Right lobe of liver (tissue), 6 donors: ENCODE measurements around the gene ZRANB3. TPM values are rescaled to one million over a fixed set of nuclear protein-coding genes. Genes with fewer than 3 reads are reported as not detected.
"Not testable (repeated sequence)": the region's sequence is repeated elsewhere in the genome, so short reads cannot be mapped to it uniquely, and the experiment has no call there.

Experiments
- ATAC-seq, 4 donors: fragments of 200-7000 bp; cut with Tn5 transposase; one replicate each; pipeline ENCODE4 v1.9.1; 2020; ENCODE audit warnings: mild to moderate bottlenecking in 4 of 4, moderate library complexity in 4 of 4
- DNase-seq, 3 donors: peaks; one replicate each; pipeline ENCODE4 v3.0.0-alpha.2; 2020
- H3K27ac ChIP-seq, 3 donors: fragments of 200-600 bp; one replicate each; pipeline ENCODE4 v1.8.0; 2022
- H3K27me3 ChIP-seq, 2 donors: fragments of 200-600 bp; one replicate each; pipeline ENCODE4 v1.8.0; 2022
- H3K36me3 ChIP-seq, 4 donors: fragments of 200-600 bp; sonication (generic) in 1 of 4; one replicate each; pipeline versions ENCODE4 v1.5.1 to v1.8.0; 2017 to 2022; ENCODE audit warnings: control low read depth in 1 of 4
- H3K4me1 ChIP-seq, 4 donors: fragments of 200-600 bp; sonication (generic) in 1 of 4; one replicate each; pipeline versions ENCODE4 v1.5.1 to v1.8.0; 2017 to 2022; ENCODE audit warnings: control low read depth in 1 of 4
- H3K4me3 ChIP-seq, 3 donors: fragments of 200-600 bp; one replicate each; pipeline ENCODE4 v1.8.0; 2022
- H3K9me3 ChIP-seq, 4 donors: fragments of 200-600 bp; sonication (generic) in 1 of 4; one replicate each; pipeline versions ENCODE4 v1.5.1 to v1.8.0; 2017 to 2022; ENCODE audit warnings: control low read depth in 1 of 4
- POLR2A ChIP-seq: fragments of 450-650 bp; IDR thresholded peaks from one replicate; pipeline ENCODE4 v1.6.1; 2017; ENCODE audit warnings: antibody characterized with exemption, mild to moderate bottlenecking
- WGBS: methylation state at CpG from one replicate; pipeline ENCODE4 v1.1.6; 2018; ENCODE audit warnings: low coverage, low lambda C conversion rate; ENCODE audit not compliant: insufficient coverage; ENCODE audit errors: missing lambda C conversion rate; 5-methylcytosine and 5-hydroxymethylcytosine counted together
- intact Hi-C, 2 donors: fragments of 100-400 bp; cut with DNase I; formaldehyde crosslinking; loops; one replicate each; pipeline versions ENCODE4 v1.11.2 to v1.14.1; 2022
- total RNA-seq, 6 experiments: library from RNA; depleted of rRNA in 2 of 6; stranded (reverse); fragments of >200 nt in 2 of 6; fragmentation: NEBNext Ultra II Directional in 3 of 6; extraction: Animal tissue kit (Norgen Biotek cat#: 25700) in 3 of 6; gene quantifications; one replicate each; pipeline versions ENCODE4 v1.1.0 to v1.2.4, GENCODE V29; 2016 to 2023
- TF ChIP-seq, protein P1 (sequence below), 4 donors: fragments of 200-600 bp in 3 of 4; fragments of 450-650 bp in 1 of 4; IDR thresholded peaks; one replicate each; pipeline versions ENCODE4 v1.5.1 to v1.8.0; 2016 to 2022; ENCODE audit warnings: antibody characterized with exemption in 4 of 4, mild to moderate bottlenecking in 2 of 4
- donor health status: DM: no; HTN: yes; CAD: no.
- donor health status: DM: no; HTN: no; CAD: no.
- donor health status: DM: no; HTN: no; CAD: no.
- donor health status: DM: no; HTN: yes; CAD: no.
- donor health status: DM: no; HTN: yes; CAD: no.

The ZRANB3 gene
- total RNA-seq, 6 experiments from 2014 or later = 3.3 to 5.6 (median 4.0) TPM

GRCh38 chr2:135422898-135423297, 108.1 kb downstream of the ZRANB3 start:
- no peak overlapping the region for H3K4me3 ChIP-seq
- ATAC-seq = no peak
- no peak overlapping the region for H3K27ac ChIP-seq
- intact Hi-C loops = no loop called here
- WGBS = 100% methylated on average over 3 of the region's 3 CpGs
- H3K9me3 ChIP-seq = no peaks in the 10 kb centered on the region
- DNase-seq = no peak
- H3K4me1 ChIP-seq = no peaks in the 10 kb centered on the region
- TF ChIP-seq, protein P1, sequence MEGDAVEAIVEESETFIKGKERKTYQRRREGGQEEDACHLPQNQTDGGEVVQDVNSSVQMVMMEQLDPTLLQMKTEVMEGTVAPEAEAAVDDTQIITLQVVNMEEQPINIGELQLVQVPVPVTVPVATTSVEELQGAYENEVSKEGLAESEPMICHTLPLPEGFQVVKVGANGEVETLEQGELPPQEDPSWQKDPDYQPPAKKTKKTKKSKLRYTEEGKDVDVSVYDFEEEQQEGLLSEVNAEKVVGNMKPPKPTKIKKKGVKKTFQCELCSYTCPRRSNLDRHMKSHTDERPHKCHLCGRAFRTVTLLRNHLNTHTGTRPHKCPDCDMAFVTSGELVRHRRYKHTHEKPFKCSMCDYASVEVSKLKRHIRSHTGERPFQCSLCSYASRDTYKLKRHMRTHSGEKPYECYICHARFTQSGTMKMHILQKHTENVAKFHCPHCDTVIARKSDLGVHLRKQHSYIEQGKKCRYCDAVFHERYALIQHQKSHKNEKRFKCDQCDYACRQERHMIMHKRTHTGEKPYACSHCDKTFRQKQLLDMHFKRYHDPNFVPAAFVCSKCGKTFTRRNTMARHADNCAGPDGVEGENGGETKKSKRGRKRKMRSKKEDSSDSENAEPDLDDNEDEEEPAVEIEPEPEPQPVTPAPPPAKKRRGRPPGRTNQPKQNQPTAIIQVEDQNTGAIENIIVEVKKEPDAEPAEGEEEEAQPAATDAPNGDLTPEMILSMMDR (IDR thresholded peaks at IDR 0.05) = no peak
- no peak for TF ChIP-seq POLR2A
- H3K27me3 ChIP-seq = no peaks in the 10 kb centered on the region
- H3K36me3 ChIP-seq = no peaks in the 10 kb centered on the region

DNA sequence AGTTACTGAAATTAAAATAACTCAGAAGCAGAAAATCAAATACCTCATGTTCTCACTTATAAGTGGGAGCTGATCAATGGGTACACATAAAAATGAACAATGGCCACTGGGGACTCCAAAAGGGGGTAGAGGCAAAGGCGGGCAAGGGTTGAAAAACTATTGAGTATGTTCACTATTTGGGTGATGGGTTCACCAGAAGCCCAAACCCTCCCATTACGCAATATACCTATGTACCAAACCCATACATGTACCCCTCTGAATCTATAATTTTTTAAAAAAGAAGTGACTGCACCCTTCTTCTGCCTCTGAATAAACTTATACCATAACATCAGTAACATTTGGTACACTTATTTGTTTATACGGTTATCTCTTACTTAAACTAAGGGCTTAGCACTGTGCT, 119.4 kb downstream of the ZRANB3 start:
- WGBS = 95% methylated on average over 3 of the region's 3 CpGs
- intact Hi-C loops = no loop called here
- H3K4me3 ChIP-seq = no peak overlapping the region
- H3K4me1 ChIP-seq = peaks cover 0 to 2% (median 0%) of the 10 kb centered on the region in 4 donors
- ATAC-seq (no peak), DNase-seq (no peak)
- no peaks in the 10 kb centered on the region for H3K27me3 ChIP-seq
- H3K27ac ChIP-seq = no peak overlapping the region
- no peaks in the 10 kb centered on the region for H3K9me3 ChIP-seq
- no peaks in the 10 kb centered on the region for H3K36me3 ChIP-seq
- TF ChIP-seq, protein P1 (IDR thresholded peaks at IDR 0.05) = no peak
- TF ChIP-seq POLR2A = no peak

GRCh38 chr2:135409436-135409835, 121.6 kb downstream of the ZRANB3 start:
- H3K27ac ChIP-seq = no peak overlapping the region
- no peaks in the 10 kb centered on the region for H3K27me3 ChIP-seq
- no peaks in the 10 kb centered on the region for H3K36me3 ChIP-seq
- no peak for ATAC-seq
- 87% methylated on average over 5 of the region's 5 CpGs for WGBS
- no peak for DNase-seq
- H3K4me1 ChIP-seq = peaks cover 0 to 2% (median 0%) of the 10 kb centered on the region in 4 donors
- intact Hi-C loops = no loop called here
- H3K9me3 ChIP-seq = no peaks in the 10 kb centered on the region
- TF ChIP-seq, protein P1 (IDR thresholded peaks at IDR 0.05) = no peak
- no peak for TF ChIP-seq POLR2A
- H3K4me3 ChIP-seq = no peak overlapping the region

DNA sequence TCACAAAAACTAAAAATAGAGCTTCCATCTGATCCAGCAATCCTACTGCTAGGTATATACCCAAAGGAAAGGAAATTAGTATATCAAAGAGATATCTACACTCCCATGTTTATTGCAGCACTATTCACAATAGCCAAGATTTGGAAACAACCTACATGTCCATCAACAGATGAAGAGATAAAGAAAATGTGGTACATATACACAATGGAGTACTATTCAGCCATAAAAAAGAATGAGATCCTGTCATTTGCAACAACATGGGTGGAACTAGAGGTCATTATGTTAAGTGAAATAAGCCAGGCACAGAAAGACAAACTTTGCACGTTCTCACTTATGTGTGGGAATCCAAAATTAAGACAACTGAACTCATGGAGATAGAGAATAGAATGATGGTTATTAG, 134.8 kb downstream of the ZRANB3 start:
- H3K36me3 ChIP-seq, H3K27me3 ChIP-seq, H3K27ac ChIP-seq, DNase-seq, H3K4me1 ChIP-seq, ATAC-seq, intact Hi-C loops, H3K4me3 ChIP-seq, H3K9me3 ChIP-seq: not testable (repeated sequence)
- WGBS = 90% methylated on average over 1 of the region's 1 CpG

DNA sequence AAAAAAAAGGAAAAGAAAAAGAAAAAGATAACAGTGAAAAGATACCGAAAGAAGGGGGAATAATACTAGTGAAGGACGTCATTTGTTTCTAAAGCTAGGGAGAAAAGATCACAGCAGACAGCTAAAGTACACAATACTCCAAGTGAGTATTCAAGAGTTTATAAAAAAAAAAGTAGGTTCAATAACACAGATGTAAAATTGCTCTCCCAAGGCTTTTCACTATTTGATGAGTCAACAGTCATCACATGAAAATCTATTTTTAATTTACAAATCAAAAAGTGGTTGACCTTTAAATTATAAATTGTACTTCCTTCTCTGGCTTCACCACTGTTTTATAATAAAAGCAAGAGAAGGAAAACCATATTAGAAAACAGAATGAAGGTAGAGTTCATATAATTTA, 144.0 kb downstream of the ZRANB3 start:
- DNase-seq (no peak), ATAC-seq (no peak)
- TF ChIP-seq POLR2A = no peak
- TF ChIP-seq, protein P1 (IDR thresholded peaks at IDR 0.05) = no peak
- 60% methylated on average over 1 of the region's 2 CpGs for WGBS
- Histone ChIP-seq H3K4me3 (no peak overlapping the region), H3K4me1 (peaks cover 0 to 2% (median 0%) of the 10 kb centered on the region in 4 donors), H3K36me3 (no peaks in the 10 kb centered on the region), H3K27ac (no peak overlapping the region), H3K9me3 (no peaks in the 10 kb centered on the region), H3K27me3 (no peaks in the 10 kb centered on the region)
- intact Hi-C loops = no loop called here
